HepG2 (cell line): Measurements from ENCODE around the gene OTOL1. TPM values are rescaled to one million over a fixed set of nuclear protein-coding genes. Genes with fewer than 3 reads are reported as not detected.

Source experiments
- ATAC-seq: fragments of 200-7000 bp; cut with Tn5 transposase; 3 replicates; pipeline ENCODE4 v1.9.1; 2020; ENCODE audit warnings: mild to moderate bottlenecking, moderate library complexity
- BruUV-seq: library from RNA; stranded (reverse); fragments of 400-500 nt; replicated peaks from 2 replicates; lab custom pipeline; 2021; lab: Mats Ljungman, UMichigan
- CTCF ChIA-PET: fragments of 300-600 bp; formaldehyde crosslinking; extraction: SDS; loops from one replicate; lab custom pipeline; 2021; ENCODE audit warnings: low total read pairs, inconsistent platforms, low intra/inter-chr PET ratio; lab: Yijun Ruan, JAX
- POLR2A ChIA-PET: fragments of 350-600 bp; sonication (Branson Sonifier 250); formaldehyde crosslinking; loops from one replicate; lab custom pipeline; 2020; ENCODE audit warnings: antibody characterized with exemption, inconsistent platforms; lab: Yijun Ruan, JAX
- DNase-seq: peaks from one replicate; pipeline ENCODE4 v3.0.0-alpha.2; 2015; ENCODE audit warnings: low spot score
- FAIRE-seq: peaks from 3 replicates; lab custom pipeline; 2011; peaks lifted over from hg19 to GRCh38; lab: Jason Lieb, UNC
- H2AFZ ChIP-seq: one replicate; pipeline ENCODE4 v1.6.1; 2011; ENCODE audit warnings: low read length, inconsistent platforms
- H3K27ac ChIP-seq: fragments of 300-600 bp; 3 replicates; pipeline ENCODE4 v1.8.0; 2011; ENCODE audit warnings: mixed run types, mild to moderate bottlenecking, mixed read lengths, low read length, inconsistent platforms; ENCODE audit not compliant: insufficient read depth; ENCODE audit errors: extremely low read length
- H3K27me3 ChIP-seq, 2 experiments: fragments of 200-600 bp in 1 of 2; 2 replicates in 1 of 2; 3 replicates in 1 of 2; pipeline versions ENCODE4 v1.6.0 to v1.8.0; 2011; ENCODE audit warnings: low read length in 2 of 2, mild to moderate bottlenecking in 2 of 2, moderate library complexity in 2 of 2, inconsistent platforms in 1 of 2; ENCODE audit not compliant: insufficient read depth in 2 of 2, control insufficient read depth in 1 of 2
- H3K36me3 ChIP-seq, 2 experiments: fragments of 200-600 bp in 1 of 2; replicated peaks in 1 of 2; 2 replicates in 1 of 2; 3 replicates in 1 of 2; pipeline versions ENCODE4 v1.5.1 to v1.8.0; 2011; ENCODE audit warnings: low read length in 2 of 2, inconsistent platforms in 1 of 2; ENCODE audit not compliant: insufficient read depth in 2 of 2, control insufficient read depth in 1 of 2
- H3K4me1 ChIP-seq: 2 replicates; pipeline ENCODE4 v1.5.1; 2012; ENCODE audit warnings: low read length, inconsistent platforms; ENCODE audit not compliant: insufficient read depth
- H3K4me2 ChIP-seq: 2 replicates; pipeline ENCODE4 v1.6.0; 2011; ENCODE audit warnings: low read depth, low read length, inconsistent platforms
- H3K4me3 ChIP-seq, 3 experiments: fragments of 200-600 bp in 1 of 3; sonication (generic), shearing (Covaris generic) in 1 of 3; replicated peaks in 1 of 3; 2 replicates each; pipeline ENCODE4 v1.5.1; 2011 to 2016; ENCODE audit warnings: low read length in 3 of 3, inconsistent platforms in 2 of 3, low read depth in 2 of 3, mild to moderate bottlenecking in 2 of 3, control low read depth in 1 of 3, mixed read lengths in 1 of 3; ENCODE audit not compliant: insufficient read depth in 1 of 3
- H3K79me2 ChIP-seq: one replicate; pipeline ENCODE4 v1.6.1; 2011; ENCODE audit warnings: low read length, inconsistent platforms; ENCODE audit not compliant: insufficient read depth
- H3K9ac ChIP-seq: 2 replicates; pipeline ENCODE4 v1.6.0; 2011; ENCODE audit warnings: mild to moderate bottlenecking, low read depth, low read length, inconsistent platforms; ENCODE audit not compliant: insufficient read depth
- H3K9me3 ChIP-seq: 2 replicates; pipeline ENCODE4 v1.5.1; 2012; ENCODE audit warnings: mild to moderate bottlenecking, low read length
- H4K20me1 ChIP-seq: 2 replicates; pipeline ENCODE4 v1.6.0; 2011; ENCODE audit warnings: inconsistent platforms, mild to moderate bottlenecking, low read length, moderate library complexity; ENCODE audit not compliant: insufficient read depth
- ATRX ChIP-seq: sonication (generic); formaldehyde crosslinking; IDR thresholded peaks from 2 replicates; pipeline ENCODE4 v1.4.0; 2020; ENCODE audit warnings: missing genetic modification reagents, borderline replicate concordance
- GRHL1 ChIP-seq: sonication (generic); formaldehyde crosslinking; conservative IDR thresholded peaks from 2 replicates; pipeline ENCODE4 v1.8.0; 2022; ENCODE audit warnings: missing genetic modification reagents
- HNF4A ChIP-seq: sonication (generic); formaldehyde crosslinking; IDR thresholded peaks from 2 replicates; pipeline ENCODE4 v1.4.0; 2020; ENCODE audit warnings: missing genetic modification reagents
- LCORL ChIP-seq, 2 experiments: fragments of 450-650 bp in 1 of 2; sonication (generic) in 1 of 2; formaldehyde crosslinking in 1 of 2; IDR thresholded peaks; 2 replicates each; pipeline versions ENCODE4 v1.5.0 to v1.6.1; 2017 to 2020; ENCODE audit warnings: antibody characterized with exemption in 1 of 2, missing genetic modification reagents in 1 of 2
- MED1 ChIP-seq: sonication (generic); formaldehyde crosslinking; IDR thresholded peaks from 2 replicates; pipeline ENCODE4 v1.4.0; 2020; ENCODE audit warnings: missing genetic modification reagents
- MLLT10 ChIP-seq: sonication (generic); formaldehyde crosslinking; IDR thresholded peaks from 2 replicates; pipeline ENCODE4 v1.4.0; 2020; ENCODE audit warnings: missing genetic modification reagents
- MLX ChIP-seq: IDR thresholded peaks from 2 replicates; pipeline ENCODE4 v1.6.1; 2016
- POLR2AphosphoS2 ChIP-seq: IDR thresholded peaks from 2 replicates; pipeline ENCODE4 v1.6.1; 2011; ENCODE audit warnings: low read depth, low read length, improper control_type of control experiment
- TBX2 ChIP-seq: sonication (generic); formaldehyde crosslinking; IDR thresholded peaks from 2 replicates; pipeline ENCODE4 v1.5.0; 2020; ENCODE audit warnings: missing genetic modification reagents, mild to moderate bottlenecking, borderline replicate concordance
- USF2 ChIP-seq, 2 experiments: sonication (generic) in 1 of 2; formaldehyde crosslinking in 1 of 2; IDR thresholded peaks; 2 replicates each; pipeline versions ENCODE4 v1.5.1 to v1.6.1; 2011 to 2020; ENCODE audit warnings: borderline replicate concordance in 1 of 2, low read depth in 1 of 2, low read length in 1 of 2, mild to moderate bottlenecking in 1 of 2, missing genetic modification reagents in 1 of 2, moderate library complexity in 1 of 2
- ZNF678 ChIP-seq: sonication (generic); formaldehyde crosslinking; IDR thresholded peaks from 2 replicates; pipeline ENCODE4 v1.4.0; 2020; ENCODE audit warnings: mild to moderate bottlenecking, missing genetic modification reagents
- ZSCAN29 ChIP-seq: sonication (generic); formaldehyde crosslinking; conservative IDR thresholded peaks from 2 replicates; pipeline ENCODE4 v1.4.0; 2020; ENCODE audit warnings: mild to moderate bottlenecking, missing genetic modification reagents
- WGBS: methylation state at CpG from one replicate; pipeline ENCODE4 v1.1.6; 2017; ENCODE audit warnings: low lambda C conversion rate; 5-methylcytosine and 5-hydroxymethylcytosine counted together
- in situ Hi-C: cut with HindIII; loops from 2 replicates; pipeline ENCODE4 v1.10.0; 2017; ENCODE audit warnings: low pct_unique_long_range_greater_than_20kb; ENCODE audit not compliant: extremely low pct_ligation_motif_present
- intact Hi-C: fragments of 100-400 bp; cut with micrococcal nuclease; formaldehyde crosslinking; loops from one replicate; pipeline ENCODE4 v1.10.0; 2022; ENCODE audit not compliant: unreplicated experiment
- polyA plus RNA-seq, 8 experiments: library from polyadenylated mRNA; depleted of rRNA in 3 of 8; stranded (reverse) in 7 of 8; unstranded in 1 of 8; fragments of >200 nt; fragmentation: Illumina TruSeq in 4 of 8; extraction: Trizol in 4 of 8; gene quantifications; 2 replicates each; pipeline versions ENCODE4 v1.2.1 to v1.2.3, GENCODE V29; 2011 to 2016; ENCODE audit warnings: low read depth in 4 of 8, missing spikeins in 1 of 8, mixed read lengths in 1 of 8; ENCODE audit not compliant: insufficient read depth in 1 of 8
- total RNA-seq, 5 experiments: library from RNA; depleted of rRNA; stranded (reverse); fragments of >200 nt; fragmentation: Illumina TruSeq; extraction: Trizol; gene quantifications; 2 replicates each; pipeline ENCODE4 v1.2.3, GENCODE V29; 2016; ENCODE audit warnings: low read depth in 1 of 5

Gene OTOL1
- total and polyA plus RNA-seq, 2 of the 13 experiments (the other 11 are each of a cell fraction or from before 2014, with no cell fraction given) = not detected

- Histone ChIP-seq H3K4me2 (no peak overlapping the region), H3K27me3 (no peaks in the 10 kb centered on the region), H4K20me1 (no peaks in the 10 kb centered on the region), H3K79me2 (no peaks in the 10 kb centered on the region), H3K4me1 (no peaks in the 10 kb centered on the region), H3K36me3 (no peaks in the 10 kb centered on the region), H3K9ac (no peak overlapping the region), H3K4me3 (no peak overlapping the region), H3K27ac (no peak overlapping the region), H2AFZ (no peak overlapping the region), H3K9me3 (no peaks in the 10 kb centered on the region)
- CTCF ChIA-PET = no interaction called here
- ATAC-seq (no peak), FAIRE-seq (no peak), DNase-seq (no peak)
- TF ChIP-seq USF2 (IDR thresholded peaks at IDR 0.05; ENCODE audit: low read depth, low read length) = no peak
- TF ChIP-seq USF2 (CRISPR knock-in tag; IDR thresholded peaks at IDR 0.05; ENCODE audit: borderline replicate concordance) = no peak
- TF ChIP-seq ZSCAN29 (CRISPR knock-in tag) = no peak
- TF ChIP-seq MLLT10 (CRISPR knock-in tag) = no peak
- no peak for TF ChIP-seq ZNF678 (CRISPR knock-in tag)
- no peak for TF ChIP-seq MLX (CRISPR knock-in tag)
- no peak for TF ChIP-seq LCORL (IDR thresholded peaks at IDR 0.05)
- no peak for TF ChIP-seq LCORL (CRISPR knock-in tag; IDR thresholded peaks at IDR 0.05)
- TF ChIP-seq GRHL1 = no peak
- no peak for TF ChIP-seq POLR2AphosphoS2
- TF ChIP-seq HNF4A (CRISPR knock-in tag) = no peak
- no peak for TF ChIP-seq MED1
- TF ChIP-seq TBX2 (CRISPR knock-in tag) = no peak
- TF ChIP-seq ATRX (CRISPR knock-in tag) = no peak
- 0% methylated on average over 1 of the region's 1 CpG for WGBS
- intact Hi-C loops (no loop called here), in situ Hi-C loops (no loop called here)
- POLR2A ChIA-PET = no interaction called here
- BruUV-seq = no TSS peak
Observed at GRCh38 chr3:161471211-161471610, 25.4 kb upstream of the OTOL1 start.
